Testis (tissue), 2 donors: ENCODE data around the gene PTH2R.

Experiments used
- POLR2A ChIP-seq: fragments of 450-650 bp; IDR thresholded peaks from one replicate; pipeline ENCODE4 v1.6.1; 2017; ENCODE audit warnings: antibody characterized with exemption, mild to moderate bottlenecking, moderate library complexity
- TF ChIP-seq, protein P1 (sequence below), 3 experiments: fragments of 450-650 bp in 2 of 3; fragments of 200-600 bp in 1 of 3; sonication (generic) in 1 of 3; IDR thresholded peaks; one replicate each; pipeline ENCODE4 v1.5.1; 2016 to 2019; ENCODE audit warnings: antibody characterized with exemption in 3 of 3, mild to moderate bottlenecking in 2 of 3, moderate library complexity in 1 of 3

GRCh38 chr2:208531361-208531760 is 124.8 kb downstream of the PTH2R start:
- TF ChIP-seq, protein P1, sequence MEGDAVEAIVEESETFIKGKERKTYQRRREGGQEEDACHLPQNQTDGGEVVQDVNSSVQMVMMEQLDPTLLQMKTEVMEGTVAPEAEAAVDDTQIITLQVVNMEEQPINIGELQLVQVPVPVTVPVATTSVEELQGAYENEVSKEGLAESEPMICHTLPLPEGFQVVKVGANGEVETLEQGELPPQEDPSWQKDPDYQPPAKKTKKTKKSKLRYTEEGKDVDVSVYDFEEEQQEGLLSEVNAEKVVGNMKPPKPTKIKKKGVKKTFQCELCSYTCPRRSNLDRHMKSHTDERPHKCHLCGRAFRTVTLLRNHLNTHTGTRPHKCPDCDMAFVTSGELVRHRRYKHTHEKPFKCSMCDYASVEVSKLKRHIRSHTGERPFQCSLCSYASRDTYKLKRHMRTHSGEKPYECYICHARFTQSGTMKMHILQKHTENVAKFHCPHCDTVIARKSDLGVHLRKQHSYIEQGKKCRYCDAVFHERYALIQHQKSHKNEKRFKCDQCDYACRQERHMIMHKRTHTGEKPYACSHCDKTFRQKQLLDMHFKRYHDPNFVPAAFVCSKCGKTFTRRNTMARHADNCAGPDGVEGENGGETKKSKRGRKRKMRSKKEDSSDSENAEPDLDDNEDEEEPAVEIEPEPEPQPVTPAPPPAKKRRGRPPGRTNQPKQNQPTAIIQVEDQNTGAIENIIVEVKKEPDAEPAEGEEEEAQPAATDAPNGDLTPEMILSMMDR (IDR thresholded peaks at IDR 0.05), result no peak
- no peak for TF ChIP-seq POLR2A
